ENCODE data around the gene FAM110C.
A peak's percentile ranks its signal among the peaks of the same experiment; 100 is the strongest.
"Not testable (repeated sequence)": the region's sequence is repeated elsewhere in the genome, so short reads cannot be mapped to it uniquely, and the experiment has no call there.

The FAM110C gene

GRCh38 chr2:26891-27290 lies 19.4 kb downstream of the FAM110C start:
- no peak overlapping the region for H3K9ac ChIP-seq (ENCODE audit: low read depth in 1 of 2, low read length in 2 of 2)
- H3K36me3 ChIP-seq (ENCODE audit: control insufficient read depth in 2 of 2, insufficient read depth in 2 of 2, low read length in 2 of 2) = no peaks in the 10 kb centered on the region
- H3K9me3 ChIP-seq (ENCODE audit: control insufficient read depth in 2 of 2, low read length in 2 of 2) = no peaks in the 10 kb centered on the region
- H3K4me1 ChIP-seq (ENCODE audit: control insufficient read depth in 2 of 2, insufficient read depth in 2 of 2, low read length in 2 of 2) = peaks cover 10 to 22% of the 10 kb centered on the region in 2 donors
- no peak overlapping the region for H3K27ac ChIP-seq (ENCODE audit: low read depth in 2 of 2, low read length in 2 of 2)
- no peak overlapping the region for H3K4me3 ChIP-seq (ENCODE audit: low read length in 2 of 2)
- no peaks in the 10 kb centered on the region for H3K27me3 ChIP-seq (ENCODE audit: control insufficient read depth in 2 of 2, insufficient read depth in 2 of 2, low read length in 2 of 2)

- Histone ChIP-seq H3K4me3 (ENCODE audit: low read length in 2 of 2) (no peak overlapping the region), H3K9me3 (ENCODE audit: control insufficient read depth in 2 of 2, low read length in 2 of 2) (no peaks in the 10 kb centered on the region), H3K27ac (ENCODE audit: low read depth in 2 of 2, low read length in 2 of 2) (no peak overlapping the region), H3K27me3 (ENCODE audit: control insufficient read depth in 2 of 2, insufficient read depth in 2 of 2, low read length in 2 of 2) (no peaks in the 10 kb centered on the region), H3K9ac (ENCODE audit: low read depth in 1 of 2, low read length in 2 of 2) (no peak overlapping the region), H3K36me3 (ENCODE audit: control insufficient read depth in 2 of 2, insufficient read depth in 2 of 2, low read length in 2 of 2) (no peaks in the 10 kb centered on the region), H3K4me1 (ENCODE audit: control insufficient read depth in 2 of 2, insufficient read depth in 2 of 2, low read length in 2 of 2) (peaks cover 10 to 22% of the 10 kb centered on the region in 2 donors)
Observed at GRCh38 chr2:25543-25942, 20.8 kb downstream of the FAM110C start.

- H3K4me3 ChIP-seq (ENCODE audit: low read length in 2 of 2) = peak overlapping the region in 1 of 2 donors; percentile 2
- H3K9me3 ChIP-seq (ENCODE audit: control insufficient read depth in 2 of 2, low read length in 2 of 2); H3K27me3 ChIP-seq (ENCODE audit: control insufficient read depth in 2 of 2, insufficient read depth in 2 of 2, low read length in 2 of 2); H3K36me3 ChIP-seq (ENCODE audit: control insufficient read depth in 2 of 2, insufficient read depth in 2 of 2, low read length in 2 of 2): not testable (repeated sequence)
- peak overlapping the region in 1 of 2 donors; percentile 11 for H3K9ac ChIP-seq (ENCODE audit: low read depth in 1 of 2, low read length in 2 of 2)
- H3K27ac ChIP-seq (ENCODE audit: low read depth in 2 of 2, low read length in 2 of 2) = peak overlapping the region; percentile 59 to 63
- peaks cover 10 to 25% of the 10 kb centered on the region in 2 donors for H3K4me1 ChIP-seq (ENCODE audit: control insufficient read depth in 2 of 2, insufficient read depth in 2 of 2, low read length in 2 of 2)
Observed at GRCh38 chr2:24591-24990, 21.7 kb downstream of the FAM110C start.

GRCh38 chr2:24107-24506 lies 22.2 kb downstream of the FAM110C start:
- H3K9me3 ChIP-seq (ENCODE audit: control insufficient read depth in 2 of 2, low read length in 2 of 2) = no peaks in the 10 kb centered on the region
- no peak overlapping the region for H3K9ac ChIP-seq (ENCODE audit: low read depth in 1 of 2, low read length in 2 of 2)
- H3K27ac ChIP-seq (ENCODE audit: low read depth in 2 of 2, low read length in 2 of 2) = peak overlapping the region; percentile 59 to 63
- no peaks in the 10 kb centered on the region for H3K36me3 ChIP-seq (ENCODE audit: control insufficient read depth in 2 of 2, insufficient read depth in 2 of 2, low read length in 2 of 2)
- peak overlapping the region; percentile 2 for H3K4me3 ChIP-seq (ENCODE audit: low read length in 2 of 2)
- H3K27me3 ChIP-seq (ENCODE audit: control insufficient read depth in 2 of 2, insufficient read depth in 2 of 2, low read length in 2 of 2) = no peaks in the 10 kb centered on the region
- H3K4me1 ChIP-seq (ENCODE audit: control insufficient read depth in 2 of 2, insufficient read depth in 2 of 2, low read length in 2 of 2) = peaks cover 10 to 21% of the 10 kb centered on the region in 2 donors

- Histone ChIP-seq H3K9me3 (ENCODE audit: control insufficient read depth in 2 of 2, low read length in 2 of 2) (no peaks in the 10 kb centered on the region), H3K4me3 (ENCODE audit: low read length in 2 of 2) (no peak overlapping the region), H3K4me1 (ENCODE audit: control insufficient read depth in 2 of 2, insufficient read depth in 2 of 2, low read length in 2 of 2) (peaks cover 10 to 24% of the 10 kb centered on the region in 2 donors), H3K36me3 (ENCODE audit: control insufficient read depth in 2 of 2, insufficient read depth in 2 of 2, low read length in 2 of 2) (no peaks in the 10 kb centered on the region), H3K27me3 (ENCODE audit: control insufficient read depth in 2 of 2, insufficient read depth in 2 of 2, low read length in 2 of 2) (no peaks in the 10 kb centered on the region), H3K27ac (ENCODE audit: low read depth in 2 of 2, low read length in 2 of 2) (peak overlapping the region; percentile 1 to 54), H3K9ac (ENCODE audit: low read depth in 1 of 2, low read length in 2 of 2) (no peak overlapping the region)
Observed at GRCh38 chr2:23283-23682, 23.0 kb downstream of the FAM110C start.

GRCh38 chr2:22244-22643 lies 24.1 kb downstream of the FAM110C start:
- H3K27ac ChIP-seq (ENCODE audit: low read depth in 2 of 2, low read length in 2 of 2); H3K36me3 ChIP-seq (ENCODE audit: control insufficient read depth in 2 of 2, insufficient read depth in 2 of 2, low read length in 2 of 2); H3K4me3 ChIP-seq (ENCODE audit: low read length in 2 of 2); H3K27me3 ChIP-seq (ENCODE audit: control insufficient read depth in 2 of 2, insufficient read depth in 2 of 2, low read length in 2 of 2); H3K9ac ChIP-seq (ENCODE audit: low read depth in 1 of 2, low read length in 2 of 2); H3K9me3 ChIP-seq (ENCODE audit: control insufficient read depth in 2 of 2, low read length in 2 of 2): not testable (repeated sequence)
- H3K4me1 ChIP-seq (ENCODE audit: control insufficient read depth in 2 of 2, insufficient read depth in 2 of 2, low read length in 2 of 2) = peaks cover 10 to 24% of the 10 kb centered on the region in 2 donors

GRCh38 chr2:20259-20658 lies 26.0 kb downstream of the FAM110C start:
- H3K9ac ChIP-seq (ENCODE audit: low read depth in 1 of 2, low read length in 2 of 2) = not testable (repeated sequence)

GRCh38 chr2:19505-19904 lies 26.8 kb downstream of the FAM110C start:
- Histone ChIP-seq H3K27me3 (ENCODE audit: control insufficient read depth in 2 of 2, insufficient read depth in 2 of 2, low read length in 2 of 2) (no peaks in the 10 kb centered on the region), H3K9ac (ENCODE audit: low read depth in 1 of 2, low read length in 2 of 2) (no peak overlapping the region), H3K36me3 (ENCODE audit: control insufficient read depth in 2 of 2, insufficient read depth in 2 of 2, low read length in 2 of 2) (no peaks in the 10 kb centered on the region), H3K9me3 (ENCODE audit: control insufficient read depth in 2 of 2, low read length in 2 of 2) (no peaks in the 10 kb centered on the region), H3K27ac (ENCODE audit: low read depth in 2 of 2, low read length in 2 of 2) (peak overlapping the region; percentile 67 to 70), H3K4me1 (ENCODE audit: control insufficient read depth in 2 of 2, insufficient read depth in 2 of 2, low read length in 2 of 2) (peaks cover 5 to 20% of the 10 kb centered on the region in 2 donors), H3K4me3 (ENCODE audit: low read length in 2 of 2) (peak overlapping the region; percentile 22 to 52)

More at GRCh38 chr2:20259-20658, 26.0 kb downstream of the FAM110C start:
- Histone ChIP-seq H3K27ac (ENCODE audit: low read depth in 2 of 2, low read length in 2 of 2) (peak overlapping the region; percentile 67 to 70), H3K4me1 (ENCODE audit: control insufficient read depth in 2 of 2, insufficient read depth in 2 of 2, low read length in 2 of 2) (peaks cover 10 to 24% of the 10 kb centered on the region in 2 donors)
- H3K27me3 ChIP-seq (ENCODE audit: control insufficient read depth in 2 of 2, insufficient read depth in 2 of 2, low read length in 2 of 2); H3K36me3 ChIP-seq (ENCODE audit: control insufficient read depth in 2 of 2, insufficient read depth in 2 of 2, low read length in 2 of 2); H3K9me3 ChIP-seq (ENCODE audit: control insufficient read depth in 2 of 2, low read length in 2 of 2); H3K4me3 ChIP-seq (ENCODE audit: low read length in 2 of 2): not testable (repeated sequence)

- Histone ChIP-seq H3K27me3 (ENCODE audit: control insufficient read depth in 2 of 2, insufficient read depth in 2 of 2, low read length in 2 of 2) (no peaks in the 10 kb centered on the region), H3K27ac (ENCODE audit: low read depth in 2 of 2, low read length in 2 of 2) (peak overlapping the region in 1 of 2 donors; percentile 37), H3K9me3 (ENCODE audit: control insufficient read depth in 2 of 2, low read length in 2 of 2) (no peaks in the 10 kb centered on the region), H3K4me3 (ENCODE audit: low read length in 2 of 2) (peak overlapping the region; percentile 50 to 52), H3K36me3 (ENCODE audit: control insufficient read depth in 2 of 2, insufficient read depth in 2 of 2, low read length in 2 of 2) (no peaks in the 10 kb centered on the region), H3K9ac (ENCODE audit: low read depth in 1 of 2, low read length in 2 of 2) (peak overlapping the region in 1 of 2 donors; percentile 38), H3K4me1 (ENCODE audit: control insufficient read depth in 2 of 2, insufficient read depth in 2 of 2, low read length in 2 of 2) (peaks cover 0 to 14% of the 10 kb centered on the region in 2 donors)
Observed at GRCh38 chr2:18402-19271, 27.7 kb downstream of the FAM110C start.

- not testable (repeated sequence) for H3K4me1 ChIP-seq (ENCODE audit: control insufficient read depth in 2 of 2, insufficient read depth in 2 of 2, low read length in 2 of 2); H3K27me3 ChIP-seq (ENCODE audit: control insufficient read depth in 2 of 2, insufficient read depth in 2 of 2, low read length in 2 of 2); H3K9ac ChIP-seq (ENCODE audit: low read depth in 1 of 2, low read length in 2 of 2); H3K27ac ChIP-seq (ENCODE audit: low read depth in 2 of 2, low read length in 2 of 2); H3K36me3 ChIP-seq (ENCODE audit: control insufficient read depth in 2 of 2, insufficient read depth in 2 of 2, low read length in 2 of 2); H3K4me3 ChIP-seq (ENCODE audit: low read length in 2 of 2); H3K9me3 ChIP-seq (ENCODE audit: control insufficient read depth in 2 of 2, low read length in 2 of 2)
Observed at GRCh38 chr2:15916-16315, 30.4 kb downstream of the FAM110C start.

Measured in mucosa of rectum (tissue), 2 donors.